ENCODE data around the gene KRT13.

- TF ChIP-seq CTCF (IDR thresholded peaks at IDR 0.05) (no peak), ZFX (IDR thresholded peaks at IDR 0.05; ENCODE audit: borderline replicate concordance) (no peak)
These were observed 41.2 kb downstream of the KRT13 start for GRCh38 chr17:41464173-41464572.
